Smooth muscle cell (in vitro differentiated cells): ENCODE results near the gene SLC15A3. TPM values are rescaled to one million over a fixed set of nuclear protein-coding genes. Genes with fewer than 3 reads are reported as not detected.

Source experiments
- DNase-seq: peaks from one replicate; lab custom pipeline; 2025; ENCODE audit not compliant: unreplicated experiment; lab: John Stamatoyannopoulos, UW
- H2AFZ ChIP-seq: fragments of 200-600 bp; sonication (generic); 2 replicates; pipeline ENCODE4 v1.6.0; 2016; ENCODE audit warnings: antibody characterized with exemption, low read depth, mild to moderate bottlenecking
- H3F3A ChIP-seq: fragments of 200-600 bp; sonication (generic); 2 replicates; pipeline ENCODE4 v1.6.0; 2017; ENCODE audit warnings: antibody characterized with exemption, low read depth
- H3K27ac ChIP-seq: fragments of 200-600 bp; sonication (generic); 2 replicates; pipeline ENCODE4 v1.5.1; 2016; ENCODE audit warnings: low read depth, mild to moderate bottlenecking
- H3K27me3 ChIP-seq: fragments of 200-600 bp; sonication (generic); 2 replicates; pipeline ENCODE4 v1.6.1; 2016; ENCODE audit warnings: low read depth, mild to moderate bottlenecking
- H3K36me3 ChIP-seq: fragments of 200-600 bp; sonication (generic); 2 replicates; pipeline ENCODE4 v1.5.1; 2016; ENCODE audit warnings: low read depth
- H3K4me1 ChIP-seq: fragments of 200-600 bp; sonication (generic); 2 replicates; pipeline ENCODE4 v1.5.1; 2016; ENCODE audit warnings: low read depth
- H3K4me2 ChIP-seq: fragments of 200-600 bp; sonication (generic); 2 replicates; pipeline ENCODE4 v1.6.0; 2016; ENCODE audit warnings: mild to moderate bottlenecking
- H3K4me3 ChIP-seq: fragments of 200-600 bp; sonication (generic); 2 replicates; pipeline ENCODE4 v1.5.1; 2016; ENCODE audit warnings: mild to moderate bottlenecking
- H3K79me2 ChIP-seq: fragments of 200-600 bp; sonication (generic); 2 replicates; pipeline ENCODE4 v1.6.0; 2016; ENCODE audit warnings: low read depth, mild to moderate bottlenecking
- H3K9ac ChIP-seq: fragments of 200-600 bp; sonication (generic); 2 replicates; pipeline ENCODE4 v1.6.0; 2016; ENCODE audit warnings: low read depth
- H3K9me3 ChIP-seq: fragments of 200-600 bp; sonication (generic); replicated peaks from 2 replicates; pipeline ENCODE4 v1.5.1; 2016; ENCODE audit warnings: low read depth
- H4K20me1 ChIP-seq: fragments of 200-600 bp; sonication (generic); 2 replicates; pipeline ENCODE4 v1.6.0; 2016; ENCODE audit warnings: low read depth
- WGBS: methylation state at CpG from one replicate; pipeline ENCODE4 v1.1.7; 2016; ENCODE audit warnings: low lambda C conversion rate; 5-methylcytosine and 5-hydroxymethylcytosine counted together
- polyA plus RNA-seq: library from polyadenylated mRNA; unstranded; fragments of >200 nt; fragmentation: Nextera tagmentation; extraction: Ambion mirVana; gene quantifications from 2 replicates; pipeline ENCODE4 v1.2.1, GENCODE V29; 2016
- total RNA-seq: library from RNA; depleted of rRNA; stranded (reverse); fragments of >200 nt; gene quantifications from 2 replicates; pipeline ENCODE4 v1.2.3, GENCODE V29; 2014
- TF ChIP-seq, protein P1 (sequence below): fragments of 200-600 bp; sonication (generic); IDR thresholded peaks from 2 replicates; pipeline ENCODE4 v1.5.1; 2017; ENCODE audit warnings: borderline replicate concordance, mild to moderate bottlenecking, antibody characterized with exemption; ENCODE audit not compliant: insufficient read depth, poor library complexity, severe bottlenecking

The SLC15A3 gene
- total and polyA plus RNA-seq, 2 experiments from 2014 or later: 0.27 to 0.33 TPM

DNA sequence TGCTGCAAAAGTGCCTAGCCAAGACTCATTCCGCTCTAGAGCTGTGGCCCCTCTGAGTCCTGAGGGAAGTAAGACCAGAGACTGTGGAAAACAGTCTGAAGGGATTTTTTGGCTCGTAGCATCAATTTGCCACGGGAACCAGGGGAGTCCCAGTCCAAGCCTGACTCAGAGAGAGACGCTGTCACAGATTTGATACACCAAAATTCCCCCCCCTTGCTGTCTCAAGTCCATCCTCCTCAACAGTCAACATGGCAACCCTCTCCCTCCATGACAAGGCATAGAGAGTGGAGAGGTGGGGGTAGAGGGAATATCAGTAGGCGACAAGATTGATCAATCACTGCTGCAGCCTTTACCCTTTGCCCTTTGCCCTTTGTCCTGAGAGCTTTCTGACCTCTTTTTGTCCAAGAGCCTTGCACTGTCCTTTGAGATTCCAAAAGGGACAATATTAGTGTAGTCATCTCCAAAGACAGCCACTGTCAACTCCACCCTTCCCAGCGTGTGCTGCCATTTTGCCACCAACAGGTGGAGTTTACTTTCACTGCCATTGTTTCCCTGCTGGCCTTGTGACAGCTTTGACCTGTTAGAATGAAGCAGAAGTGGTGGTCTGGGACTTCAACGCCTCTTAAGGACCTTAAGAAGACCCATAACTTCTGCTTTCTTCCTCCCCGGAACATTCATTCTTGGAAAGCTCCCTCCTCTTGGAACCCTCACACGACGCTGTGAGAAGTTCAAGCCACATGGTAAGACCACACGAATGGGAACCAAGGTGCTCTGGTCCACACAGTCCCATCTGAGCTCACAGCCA, 7.3 kb downstream of the SLC15A3 start:
- no peak overlapping the region for H3K27ac ChIP-seq
- peaks cover 11% of the 10 kb centered on the region for H3K27me3 ChIP-seq
- H2AFZ ChIP-seq: no peak overlapping the region
- no peak for DNase-seq
- H3K4me1 ChIP-seq: no peaks in the 10 kb centered on the region
- TF ChIP-seq, protein P1, sequence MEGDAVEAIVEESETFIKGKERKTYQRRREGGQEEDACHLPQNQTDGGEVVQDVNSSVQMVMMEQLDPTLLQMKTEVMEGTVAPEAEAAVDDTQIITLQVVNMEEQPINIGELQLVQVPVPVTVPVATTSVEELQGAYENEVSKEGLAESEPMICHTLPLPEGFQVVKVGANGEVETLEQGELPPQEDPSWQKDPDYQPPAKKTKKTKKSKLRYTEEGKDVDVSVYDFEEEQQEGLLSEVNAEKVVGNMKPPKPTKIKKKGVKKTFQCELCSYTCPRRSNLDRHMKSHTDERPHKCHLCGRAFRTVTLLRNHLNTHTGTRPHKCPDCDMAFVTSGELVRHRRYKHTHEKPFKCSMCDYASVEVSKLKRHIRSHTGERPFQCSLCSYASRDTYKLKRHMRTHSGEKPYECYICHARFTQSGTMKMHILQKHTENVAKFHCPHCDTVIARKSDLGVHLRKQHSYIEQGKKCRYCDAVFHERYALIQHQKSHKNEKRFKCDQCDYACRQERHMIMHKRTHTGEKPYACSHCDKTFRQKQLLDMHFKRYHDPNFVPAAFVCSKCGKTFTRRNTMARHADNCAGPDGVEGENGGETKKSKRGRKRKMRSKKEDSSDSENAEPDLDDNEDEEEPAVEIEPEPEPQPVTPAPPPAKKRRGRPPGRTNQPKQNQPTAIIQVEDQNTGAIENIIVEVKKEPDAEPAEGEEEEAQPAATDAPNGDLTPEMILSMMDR: peak; percentile 16
- no peaks in the 10 kb centered on the region for H4K20me1 ChIP-seq
- no peaks in the 10 kb centered on the region for H3K79me2 ChIP-seq
- H3K4me2 ChIP-seq: no peak overlapping the region
- WGBS: 86% methylated on average over 11 of the region's 11 CpGs
- no peaks in the 10 kb centered on the region for H3K36me3 ChIP-seq
- H3K4me3 ChIP-seq: no peak overlapping the region
- no peak overlapping the region for H3K9ac ChIP-seq
- H3F3A ChIP-seq: no peaks in the 10 kb centered on the region
- H3K9me3 ChIP-seq: no peaks in the 10 kb centered on the region

DNA sequence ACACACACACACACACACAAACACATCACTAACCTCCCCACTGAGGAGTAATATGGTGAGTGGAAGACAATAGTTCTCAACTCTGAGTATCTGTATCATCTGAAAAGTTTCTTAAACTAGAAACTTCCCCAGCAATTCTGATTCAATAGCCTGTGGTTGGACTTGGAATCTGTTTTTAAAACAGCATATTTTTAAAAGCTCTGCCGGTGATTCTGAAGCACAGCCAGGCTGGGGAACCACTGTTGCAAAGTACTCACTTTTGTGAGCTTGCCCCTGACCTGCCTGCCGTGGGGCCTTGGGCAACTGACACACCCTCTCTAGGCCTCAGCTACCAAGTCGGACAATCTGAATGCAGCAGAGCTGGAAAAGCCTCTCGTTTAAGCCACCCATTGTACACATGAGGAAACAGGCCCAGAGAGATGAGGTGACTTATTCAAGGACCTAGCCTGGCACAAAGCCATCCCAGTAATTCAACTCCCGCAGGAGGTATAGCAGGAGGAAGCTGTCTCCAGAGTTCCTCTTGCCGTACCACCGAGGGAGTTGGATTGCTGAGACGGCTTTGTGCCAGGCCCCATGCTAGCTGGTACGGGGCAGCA, 8.9 kb downstream of the SLC15A3 start:
- no peak overlapping the region for H3K9ac ChIP-seq
- no peak overlapping the region for H2AFZ ChIP-seq
- 81% methylated on average over 9 of the region's 9 CpGs for WGBS

DNA sequence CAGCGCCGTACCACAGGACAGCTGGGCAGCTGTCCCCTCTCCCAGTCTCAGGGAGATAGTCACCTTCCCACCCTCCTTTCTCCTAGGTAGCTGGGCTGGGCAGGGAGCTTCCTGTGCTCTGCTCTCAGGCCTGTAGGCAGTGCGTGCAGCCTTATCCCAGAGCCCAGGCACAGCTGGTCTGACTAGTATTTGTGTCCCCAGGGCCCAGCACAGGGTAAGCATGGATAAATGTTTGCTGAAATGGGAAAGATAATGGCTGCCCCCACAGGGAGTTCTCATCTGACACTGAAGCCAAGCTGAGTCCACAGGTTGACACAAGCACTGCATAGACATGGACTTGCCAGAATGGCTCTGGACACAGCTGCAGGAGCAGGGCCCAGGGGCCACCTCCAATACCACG, 9.8 kb downstream of the SLC15A3 start:
- H3K36me3 ChIP-seq: no peaks in the 10 kb centered on the region
- H3K4me3 ChIP-seq: no peak overlapping the region
- TF ChIP-seq, protein P1: no peak
- no peak overlapping the region for H2AFZ ChIP-seq
- no peaks in the 10 kb centered on the region for H3K4me1 ChIP-seq
- no peak overlapping the region for H3K27ac ChIP-seq
- 75% methylated on average over 4 of the region's 4 CpGs for WGBS
- H3K9me3 ChIP-seq: no peaks in the 10 kb centered on the region
- H3K9ac ChIP-seq: no peak overlapping the region
- no peaks in the 10 kb centered on the region for H3K27me3 ChIP-seq
- no peaks in the 10 kb centered on the region for H4K20me1 ChIP-seq
- H3F3A ChIP-seq: no peaks in the 10 kb centered on the region
- no peak for DNase-seq
- H3K79me2 ChIP-seq: no peaks in the 10 kb centered on the region
- no peak overlapping the region for H3K4me2 ChIP-seq

More for the DNA sequence above, 8.9 kb downstream of the SLC15A3 start:
- Histone ChIP-seq H3K27ac (no peak overlapping the region), H3K4me1 (no peaks in the 10 kb centered on the region), H3K4me2 (no peak overlapping the region), H3K36me3 (no peaks in the 10 kb centered on the region), H3K79me2 (no peaks in the 10 kb centered on the region), H3K4me3 (no peak overlapping the region), H4K20me1 (no peaks in the 10 kb centered on the region), H3F3A (no peaks in the 10 kb centered on the region), H3K27me3 (no peaks in the 10 kb centered on the region), H3K9me3 (no peaks in the 10 kb centered on the region)
- TF ChIP-seq, protein P1: no peak
- DNase-seq: no peak
